HFFc6 (cell line): Measurements from ENCODE around the gene NCK1. TPM values are rescaled to one million over a fixed set of nuclear protein-coding genes. Genes with fewer than 3 reads are reported as not detected.
A peak's percentile ranks its signal among the peaks of the same experiment; 100 is the strongest.

Experiments
- DNase-seq: peaks from one replicate; pipeline ENCODE4 v3.0.0-alpha.2; 2018
- H3K27ac Mint-ChIP-seq: 2 replicates; pipeline ENCODE4 v1.8.0; 2020; ENCODE audit warnings: mild to moderate bottlenecking, mixed read lengths
- H3K27me3 Mint-ChIP-seq: 2 replicates; pipeline ENCODE4 v1.8.0; 2021; ENCODE audit warnings: mild to moderate bottlenecking, moderate library complexity, mixed read lengths; ENCODE audit not compliant: insufficient read depth
- H3K36me3 Mint-ChIP-seq: 2 replicates; pipeline ENCODE4 v1.8.0; 2021; ENCODE audit warnings: low read depth, mixed read lengths
- H3K4me1 Mint-ChIP-seq: 2 replicates; pipeline ENCODE4 v1.8.0; 2020; ENCODE audit warnings: low read depth, mixed read lengths
- H3K4me3 Mint-ChIP-seq: 2 replicates; pipeline ENCODE4 v1.8.0; 2020; ENCODE audit warnings: mild to moderate bottlenecking, moderate library complexity, mixed read lengths
- H3K9me3 Mint-ChIP-seq: 2 replicates; pipeline ENCODE4 v1.8.0; 2020; ENCODE audit warnings: mild to moderate bottlenecking, mixed read lengths
- total RNA-seq, 6 experiments: library from RNA; stranded (reverse); fragmentation: NEBNext Ultra II Directional; extraction: Animal tissue kit (Norgen Biotek cat#: 25700); gene quantifications; 2 replicates in 1 of 6; 3 replicates in 5 of 6; pipeline ENCODE4 v1.2.3, GENCODE V29; 2021
- TF ChIP-seq, protein P1 (sequence below): fragments of 200-600 bp; sonication (generic); IDR thresholded peaks from 2 replicates; pipeline ENCODE4 v1.5.0; 2021; ENCODE audit warnings: antibody characterized with exemption, mild to moderate bottlenecking

Gene NCK1
- total RNA-seq, 6 experiments from 2014 or later = 37.3 to 48.3 (median 40.8) TPM

- Mint-ChIP-seq H3K27me3 (no peaks in the 10 kb centered on the region; the same call in 1 of the 2 replicates), H3K27ac (no peak overlapping the region), H3K9me3 (peaks cover 7% of the 10 kb centered on the region), H3K4me3 (no peak overlapping the region), H3K4me1 (peaks cover 41% of the 10 kb centered on the region), H3K36me3 (peaks cover 24% of the 10 kb centered on the region)
- TF ChIP-seq, protein P1, sequence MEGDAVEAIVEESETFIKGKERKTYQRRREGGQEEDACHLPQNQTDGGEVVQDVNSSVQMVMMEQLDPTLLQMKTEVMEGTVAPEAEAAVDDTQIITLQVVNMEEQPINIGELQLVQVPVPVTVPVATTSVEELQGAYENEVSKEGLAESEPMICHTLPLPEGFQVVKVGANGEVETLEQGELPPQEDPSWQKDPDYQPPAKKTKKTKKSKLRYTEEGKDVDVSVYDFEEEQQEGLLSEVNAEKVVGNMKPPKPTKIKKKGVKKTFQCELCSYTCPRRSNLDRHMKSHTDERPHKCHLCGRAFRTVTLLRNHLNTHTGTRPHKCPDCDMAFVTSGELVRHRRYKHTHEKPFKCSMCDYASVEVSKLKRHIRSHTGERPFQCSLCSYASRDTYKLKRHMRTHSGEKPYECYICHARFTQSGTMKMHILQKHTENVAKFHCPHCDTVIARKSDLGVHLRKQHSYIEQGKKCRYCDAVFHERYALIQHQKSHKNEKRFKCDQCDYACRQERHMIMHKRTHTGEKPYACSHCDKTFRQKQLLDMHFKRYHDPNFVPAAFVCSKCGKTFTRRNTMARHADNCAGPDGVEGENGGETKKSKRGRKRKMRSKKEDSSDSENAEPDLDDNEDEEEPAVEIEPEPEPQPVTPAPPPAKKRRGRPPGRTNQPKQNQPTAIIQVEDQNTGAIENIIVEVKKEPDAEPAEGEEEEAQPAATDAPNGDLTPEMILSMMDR = no peak
- DNase-seq = no peak
Measured at GRCh38 chr3:136937175-136937574, 75.2 kb downstream of the NCK1 start.

- Mint-ChIP-seq H3K9me3 (peaks cover 7% of the 10 kb centered on the region), H3K27me3 (peaks cover 1% of the 10 kb centered on the region; the same call in 1 of the 2 replicates), H3K27ac (peak overlapping the region; percentile 68; the same call in 1 of the 2 replicates), H3K4me1 (peaks cover 44% of the 10 kb centered on the region), H3K36me3 (peaks cover 29% of the 10 kb centered on the region), H3K4me3 (no peak overlapping the region)
- DNase-seq = no peak
- TF ChIP-seq, protein P1 = no peak
Measured at GRCh38 chr3:136937851-136938250, 75.8 kb downstream of the NCK1 start.

DNA sequence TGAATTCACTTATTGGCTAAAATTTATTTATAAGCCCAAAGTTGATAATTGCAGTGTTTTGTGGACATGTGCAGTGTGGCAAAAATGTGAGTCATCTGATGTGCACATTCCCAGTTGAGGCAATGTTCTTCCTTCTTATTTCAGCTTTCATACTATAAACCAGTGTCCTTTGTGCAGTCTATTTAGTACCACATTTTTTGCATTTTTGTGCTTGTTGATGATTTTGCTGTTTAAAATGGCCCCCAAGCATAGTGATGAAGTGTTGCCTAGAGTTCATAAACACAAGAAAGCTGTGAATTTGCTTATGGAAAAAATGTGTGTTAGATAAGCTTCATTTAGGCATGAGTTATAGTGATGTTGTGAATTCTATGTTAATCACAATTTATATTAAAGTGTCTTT, 76.3 kb downstream of the NCK1 start:
- peaks cover 33% of the 10 kb centered on the region for H3K36me3 Mint-ChIP-seq
- peaks cover 1% of the 10 kb centered on the region; the same call in 1 of the 2 replicates for H3K27me3 Mint-ChIP-seq
- peak; percentile 39 for DNase-seq
- TF ChIP-seq, protein P1 = no peak
- H3K27ac Mint-ChIP-seq = peak overlapping the region; percentile 68
- H3K4me3 Mint-ChIP-seq = no peak overlapping the region
- peaks cover 7% of the 10 kb centered on the region for H3K9me3 Mint-ChIP-seq
- peaks cover 44% of the 10 kb centered on the region for H3K4me1 Mint-ChIP-seq

DNA sequence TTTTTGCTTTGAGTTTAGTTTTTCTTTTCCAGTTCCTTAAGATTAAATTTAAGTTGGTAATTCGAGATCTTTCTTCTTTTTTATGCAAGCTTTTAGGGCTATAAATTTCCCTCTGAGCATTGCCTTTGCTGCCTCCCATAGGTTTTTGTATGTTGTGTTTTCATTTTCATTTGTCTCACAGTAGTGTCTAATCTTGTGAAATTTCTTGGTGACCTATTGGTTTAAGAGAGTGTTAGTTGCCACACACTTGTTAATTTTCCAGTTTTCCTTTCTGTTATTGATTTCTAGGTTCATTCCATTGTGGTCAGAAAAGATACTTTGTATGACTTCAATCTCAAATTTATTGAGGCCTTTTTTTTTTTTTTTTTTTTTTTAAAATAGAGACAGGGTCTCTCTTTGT, 77.5 kb downstream of the NCK1 start:
- no peak overlapping the region for H3K4me3 Mint-ChIP-seq
- peaks cover 1% of the 10 kb centered on the region; the same call in 1 of the 2 replicates for H3K27me3 Mint-ChIP-seq
- TF ChIP-seq, protein P1 = no peak
- H3K36me3 Mint-ChIP-seq = peaks cover 36% of the 10 kb centered on the region
- DNase-seq = no peak
- peaks cover 50% of the 10 kb centered on the region for H3K4me1 Mint-ChIP-seq
- peaks cover 7% of the 10 kb centered on the region for H3K9me3 Mint-ChIP-seq
- peak overlapping the region; percentile 35 for H3K27ac Mint-ChIP-seq

DNA sequence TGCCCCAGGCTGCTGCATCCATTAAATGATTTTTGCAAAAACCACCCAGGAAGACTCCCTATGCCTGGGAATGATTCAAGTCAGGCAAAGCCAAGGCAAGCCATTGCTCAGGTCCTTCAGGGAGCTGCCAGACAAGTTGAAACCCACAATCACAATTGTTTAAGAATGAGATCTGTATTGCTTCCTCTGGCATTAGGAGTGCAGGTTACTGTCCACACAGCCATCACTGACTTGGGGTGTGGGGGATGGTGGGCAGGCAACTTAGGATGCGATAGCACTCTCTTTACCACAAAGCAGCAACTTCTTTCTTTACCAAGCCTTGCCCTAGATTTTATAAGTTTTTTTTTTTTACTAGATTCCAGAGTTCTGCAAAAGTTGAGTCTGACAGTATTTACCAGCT, 80.8 kb downstream of the NCK1 start:
- peaks cover 29% of the 10 kb centered on the region for H3K36me3 Mint-ChIP-seq
- H3K9me3 Mint-ChIP-seq = peaks cover under 1% of the 10 kb centered on the region; the same call in 1 of the 2 replicates
- peaks cover 1% of the 10 kb centered on the region; the same call in 1 of the 2 replicates for H3K27me3 Mint-ChIP-seq
- no peak for DNase-seq
- TF ChIP-seq, protein P1 = no peak
- H3K4me3 Mint-ChIP-seq = no peak overlapping the region
- peaks cover 50% of the 10 kb centered on the region for H3K4me1 Mint-ChIP-seq
- H3K27ac Mint-ChIP-seq = no peak overlapping the region
